DND-41 (cell line): Measurements from ENCODE around the gene SHBG.

ENCODE experiments used
- ATAC-seq: fragments of 200-7000 bp; cut with Tn5 transposase; 3 replicates; pipeline ENCODE4 v1.9.1; 2021; ENCODE audit warnings: low read depth; ENCODE audit not compliant: insufficient read depth
- DNase-seq: peaks from one replicate; pipeline ENCODE4 v3.0.0-alpha.2; 2020
- H2AFZ ChIP-seq: 2 replicates; pipeline ENCODE4 v1.6.0; 2012; ENCODE audit warnings: low read depth, low read length
- H3K27ac ChIP-seq: 2 replicates; pipeline ENCODE4 v1.5.1; 2012; ENCODE audit warnings: low read length, inconsistent platforms
- H3K27me3 ChIP-seq: fragments of 200-600 bp; sonication (generic); 2 replicates; pipeline ENCODE4 v1.6.0; 2012; ENCODE audit warnings: low read length, mild to moderate bottlenecking, inconsistent platforms; ENCODE audit not compliant: insufficient read depth, poor library complexity
- H3K36me3 ChIP-seq: 2 replicates; pipeline ENCODE4 v1.5.1; 2012; ENCODE audit warnings: low read length, inconsistent platforms; ENCODE audit not compliant: insufficient read depth
- H3K4me1 ChIP-seq: 2 replicates; pipeline ENCODE4 v1.5.1; 2012; ENCODE audit warnings: mild to moderate bottlenecking, low read length; ENCODE audit not compliant: insufficient read depth
- H3K4me2 ChIP-seq: 2 replicates; pipeline ENCODE4 v1.6.0; 2012; ENCODE audit warnings: mild to moderate bottlenecking, moderate library complexity, low read length, inconsistent platforms; ENCODE audit not compliant: insufficient read depth
- H3K4me3 ChIP-seq, 2 experiments: fragments of 200-600 bp in 1 of 2; shearing (Covaris generic) in 1 of 2; 2 replicates each; pipeline ENCODE4 v1.5.1; 2012 to 2016; ENCODE audit warnings: inconsistent platforms in 2 of 2, low read length in 2 of 2, mild to moderate bottlenecking in 2 of 2, low read depth in 1 of 2, moderate library complexity in 1 of 2
- H3K79me2 ChIP-seq: 2 replicates; pipeline ENCODE4 v1.6.0; 2012; ENCODE audit warnings: low read length, inconsistent platforms; ENCODE audit not compliant: insufficient read depth
- H3K9ac ChIP-seq: 2 replicates; pipeline ENCODE4 v1.6.0; 2012; ENCODE audit warnings: low read depth, mild to moderate bottlenecking, inconsistent platforms, low read length, moderate library complexity
- H3K9me3 ChIP-seq: 2 replicates; pipeline ENCODE4 v1.5.1; 2012; ENCODE audit warnings: low read length, moderate library complexity, mild to moderate bottlenecking, inconsistent platforms; ENCODE audit not compliant: insufficient read depth, severe bottlenecking
- H4K20me1 ChIP-seq: 2 replicates; pipeline ENCODE4 v1.6.0; 2012; ENCODE audit warnings: low read length; ENCODE audit not compliant: insufficient read depth
- EZH2 ChIP-seq: IDR thresholded peaks from 3 replicates; pipeline ENCODE4 v1.6.1; 2012; ENCODE audit warnings: borderline replicate concordance, low read depth, mild to moderate bottlenecking, moderate library complexity, low read length, inconsistent platforms; ENCODE audit not compliant: severe bottlenecking
- TF ChIP-seq, protein P1 (sequence below): IDR thresholded peaks from 2 replicates; pipeline ENCODE4 v1.5.1; 2012; ENCODE audit warnings: borderline replicate concordance, low read length, moderate library complexity, mild to moderate bottlenecking; ENCODE audit not compliant: poor library complexity, severe bottlenecking; ENCODE audit errors: extremely low read depth

The SHBG gene

DNA sequence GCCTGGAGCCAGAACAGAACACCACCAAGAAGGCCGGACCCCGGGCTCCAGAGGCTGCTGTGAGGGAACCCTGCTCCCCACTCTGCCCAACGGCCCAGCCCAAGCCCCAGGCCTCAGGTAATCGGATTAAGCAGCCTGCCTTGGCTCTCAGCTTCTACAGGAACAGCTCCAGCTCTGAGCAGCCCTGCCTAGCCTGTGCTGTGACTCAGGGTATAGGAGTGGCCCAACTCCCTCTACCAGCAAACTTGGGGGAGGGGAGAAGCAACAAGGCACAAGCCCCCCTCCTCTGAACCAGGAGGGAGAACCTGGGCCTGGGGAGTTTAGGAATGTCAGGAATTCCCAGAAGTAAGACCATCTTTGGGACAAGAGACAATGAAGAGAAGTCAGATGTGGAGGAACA, 39.2 kb upstream of the SHBG start:
- H3K79me2 ChIP-seq = peaks cover 9% of the 10 kb centered on the region
- TF ChIP-seq EZH2 = no peak
- TF ChIP-seq, protein P1, sequence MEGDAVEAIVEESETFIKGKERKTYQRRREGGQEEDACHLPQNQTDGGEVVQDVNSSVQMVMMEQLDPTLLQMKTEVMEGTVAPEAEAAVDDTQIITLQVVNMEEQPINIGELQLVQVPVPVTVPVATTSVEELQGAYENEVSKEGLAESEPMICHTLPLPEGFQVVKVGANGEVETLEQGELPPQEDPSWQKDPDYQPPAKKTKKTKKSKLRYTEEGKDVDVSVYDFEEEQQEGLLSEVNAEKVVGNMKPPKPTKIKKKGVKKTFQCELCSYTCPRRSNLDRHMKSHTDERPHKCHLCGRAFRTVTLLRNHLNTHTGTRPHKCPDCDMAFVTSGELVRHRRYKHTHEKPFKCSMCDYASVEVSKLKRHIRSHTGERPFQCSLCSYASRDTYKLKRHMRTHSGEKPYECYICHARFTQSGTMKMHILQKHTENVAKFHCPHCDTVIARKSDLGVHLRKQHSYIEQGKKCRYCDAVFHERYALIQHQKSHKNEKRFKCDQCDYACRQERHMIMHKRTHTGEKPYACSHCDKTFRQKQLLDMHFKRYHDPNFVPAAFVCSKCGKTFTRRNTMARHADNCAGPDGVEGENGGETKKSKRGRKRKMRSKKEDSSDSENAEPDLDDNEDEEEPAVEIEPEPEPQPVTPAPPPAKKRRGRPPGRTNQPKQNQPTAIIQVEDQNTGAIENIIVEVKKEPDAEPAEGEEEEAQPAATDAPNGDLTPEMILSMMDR = no peak
- no peak overlapping the region for H3K9ac ChIP-seq
- DNase-seq (no peak), ATAC-seq (0 out of 3 replicates have a peak, but pooled peaks have one; percentile 20)
- H3K4me3 ChIP-seq = no peak overlapping the region
- H3K4me2 ChIP-seq = no peak overlapping the region
- H3K9me3 ChIP-seq = no peaks in the 10 kb centered on the region
- peaks cover 95% of the 10 kb centered on the region for H3K36me3 ChIP-seq
- no peak overlapping the region for H2AFZ ChIP-seq
- 0 out of 2 replicates have a peak, but pooled peaks cover 3% of the 10 kb centered on the region for H4K20me1 ChIP-seq
- no peak overlapping the region for H3K27ac ChIP-seq
- no peaks in the 10 kb centered on the region for H3K27me3 ChIP-seq
- peaks cover 2% of the 10 kb centered on the region for H3K4me1 ChIP-seq

DNA sequence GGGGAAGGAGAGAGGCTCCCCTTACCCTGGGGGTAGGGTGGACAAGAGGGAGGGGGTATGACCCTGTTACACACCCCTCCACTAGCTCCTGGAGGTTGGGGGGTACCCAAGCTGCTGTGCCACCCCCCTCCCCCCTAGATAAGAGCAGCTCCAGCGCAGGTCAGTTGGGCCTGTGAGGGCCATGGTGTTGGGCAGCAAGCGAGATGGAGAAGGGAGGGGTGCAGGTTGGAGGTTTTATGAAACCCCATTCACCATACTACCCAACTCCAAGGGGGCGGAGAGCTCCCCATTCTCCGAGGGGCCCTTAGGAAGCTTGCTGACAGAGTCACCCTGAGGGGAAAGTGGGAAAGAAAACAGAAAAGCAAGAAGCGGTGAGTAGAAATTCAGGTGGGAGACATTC, 38.3 kb upstream of the SHBG start:
- Histone ChIP-seq H3K4me3 (no peak overlapping the region), H3K36me3 (peaks cover 97% of the 10 kb centered on the region), H3K79me2 (peaks cover 3% of the 10 kb centered on the region; the same call in 1 of the 2 replicates), H3K27ac (no peak overlapping the region), H3K4me1 (no peaks in the 10 kb centered on the region), H3K9ac (no peak overlapping the region), H4K20me1 (0 out of 2 replicates have a peak, but pooled peaks cover 3% of the 10 kb centered on the region), H3K4me2 (no peak overlapping the region), H3K27me3 (no peaks in the 10 kb centered on the region), H2AFZ (no peak overlapping the region), H3K9me3 (no peaks in the 10 kb centered on the region)
- TF ChIP-seq EZH2 = no peak
- TF ChIP-seq, protein P1 = no peak
- no peak for ATAC-seq
- no peak for DNase-seq

DNA sequence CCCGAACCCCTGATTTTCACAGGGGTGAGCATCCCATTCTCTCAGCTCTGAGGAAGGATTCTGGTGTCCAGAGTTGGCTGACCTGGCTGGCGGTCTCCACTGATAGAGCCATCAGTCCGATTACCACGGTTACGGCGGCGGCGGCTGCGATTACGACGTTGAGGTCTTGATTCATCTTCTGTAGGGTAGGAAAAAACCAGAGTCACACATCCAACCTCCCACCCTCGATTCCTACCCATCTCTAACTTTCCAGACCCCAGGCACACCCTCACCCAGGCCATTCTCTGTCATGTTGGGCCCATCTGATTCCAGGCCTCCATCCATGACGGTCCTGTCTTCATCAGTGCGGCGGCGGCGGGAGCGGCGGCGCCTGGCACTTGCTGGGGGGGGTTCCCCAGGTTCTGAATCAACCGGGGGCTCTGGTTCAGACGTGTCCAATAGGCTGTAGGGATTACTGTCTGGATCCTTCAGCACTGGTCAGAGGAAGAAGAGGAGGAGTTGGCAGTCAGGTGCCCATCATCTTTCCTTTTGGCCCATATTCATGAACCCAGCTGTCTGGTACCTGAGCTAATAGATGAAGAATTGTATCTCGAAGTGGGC, 37.4 kb upstream of the SHBG start:
- Histone ChIP-seq H3K4me3 (no peak overlapping the region), H2AFZ (no peak overlapping the region), H3K4me2 (no peak overlapping the region), H3K36me3 (peaks cover 97% of the 10 kb centered on the region), H3K79me2 (0 out of 2 replicates have a peak, but pooled peaks cover 1% of the 10 kb centered on the region), H3K4me1 (no peaks in the 10 kb centered on the region), H3K27me3 (no peaks in the 10 kb centered on the region), H4K20me1 (0 out of 2 replicates have a peak, but pooled peaks cover 3% of the 10 kb centered on the region), H3K9me3 (no peaks in the 10 kb centered on the region), H3K27ac (no peak overlapping the region), H3K9ac (no peak overlapping the region)
- no peak for TF ChIP-seq EZH2
- TF ChIP-seq, protein P1 = no peak
- no peak for DNase-seq
- no peak for ATAC-seq
